ENCODE results near the gene ZC3H7A. TPM values are rescaled to one million over a fixed set of nuclear protein-coding genes. Genes with fewer than 3 reads are reported as not detected.
"Not testable (repeated sequence)": the region's sequence is repeated elsewhere in the genome, so short reads cannot be mapped to it uniquely, and the experiment has no call there.

The ZC3H7A gene
- total RNA-seq, 1 donor from 2014 or later: 62.1 TPM

DNA sequence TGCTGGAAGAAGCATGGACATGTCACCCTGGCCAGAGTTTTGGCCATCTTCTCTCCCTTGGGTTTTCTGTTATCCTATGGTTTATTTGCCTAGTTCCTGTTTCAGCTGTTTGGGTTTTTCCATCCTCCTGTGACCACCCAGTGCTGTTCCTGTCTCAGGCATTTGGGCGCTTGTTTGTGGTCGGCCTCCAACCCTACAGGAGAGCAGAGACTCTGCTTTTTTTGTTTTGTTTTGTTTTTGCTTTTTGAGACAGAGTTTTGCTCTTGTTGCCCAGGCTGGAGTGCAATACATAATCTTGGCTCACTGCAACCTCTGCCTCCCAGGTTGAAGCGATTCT is 3.3 kb upstream of the ZC3H7A start:
- DNase-seq (ENCODE audit: extremely low read depth, low read depth, low spot score): no peak

DNA sequence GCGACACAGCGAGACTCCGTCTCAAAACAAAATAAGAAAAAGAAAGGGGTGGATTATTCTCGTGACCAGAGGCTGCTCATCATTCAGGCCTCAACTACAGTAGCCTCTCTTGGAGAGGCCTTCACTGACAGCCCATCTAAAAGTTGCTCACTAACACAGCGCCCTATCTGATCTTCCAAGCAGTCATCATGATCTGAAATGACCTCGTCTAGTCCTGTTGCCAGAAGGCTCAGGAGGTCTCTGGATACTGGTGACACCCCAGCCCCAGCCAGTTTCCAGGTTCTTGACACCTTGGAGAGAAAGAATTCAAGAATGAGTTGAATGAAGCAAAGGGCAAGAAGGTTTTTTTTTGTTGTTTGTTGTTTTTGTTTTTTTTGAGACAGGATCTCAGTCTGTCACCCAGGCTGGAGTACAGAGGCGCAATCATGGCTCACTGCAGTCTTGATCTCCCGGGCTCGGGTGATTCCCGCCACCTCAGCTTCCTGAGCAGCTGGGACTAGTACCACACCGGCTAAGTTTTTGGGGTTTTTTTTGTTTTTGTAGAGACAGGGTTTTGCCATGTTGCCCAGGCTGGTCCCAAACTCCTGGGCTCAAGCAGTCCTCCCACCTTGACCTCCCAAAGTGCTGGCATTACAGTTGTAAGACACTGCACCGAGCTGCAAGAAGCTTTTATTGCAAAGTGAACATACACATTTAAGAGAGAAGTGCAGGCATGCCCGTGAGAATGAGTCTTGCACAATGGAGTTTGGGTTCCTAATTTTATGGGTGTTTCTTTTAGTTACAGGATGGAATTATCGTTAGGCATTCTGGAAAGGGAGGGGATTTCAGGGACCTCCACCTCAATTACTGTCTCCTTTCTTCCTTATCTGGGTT is 2.7 kb upstream of the ZC3H7A start:
- no peak for DNase-seq (ENCODE audit: extremely low read depth, low read depth, low spot score)

GRCh38 chr16:11799017-11799381 is 1.9 kb upstream of the ZC3H7A start:
- DNase-seq (ENCODE audit: extremely low read depth, low read depth, low spot score): no peak

- no peak for DNase-seq (ENCODE audit: extremely low read depth, low read depth, low spot score)
Measured at GRCh38 chr16:11797957-11798299, 870 bp upstream of the ZC3H7A start.

GRCh38 chr16:11796227-11797165 is 562 bp downstream of the ZC3H7A start:
- no peak for DNase-seq (ENCODE audit: extremely low read depth, low read depth, low spot score)

DNA sequence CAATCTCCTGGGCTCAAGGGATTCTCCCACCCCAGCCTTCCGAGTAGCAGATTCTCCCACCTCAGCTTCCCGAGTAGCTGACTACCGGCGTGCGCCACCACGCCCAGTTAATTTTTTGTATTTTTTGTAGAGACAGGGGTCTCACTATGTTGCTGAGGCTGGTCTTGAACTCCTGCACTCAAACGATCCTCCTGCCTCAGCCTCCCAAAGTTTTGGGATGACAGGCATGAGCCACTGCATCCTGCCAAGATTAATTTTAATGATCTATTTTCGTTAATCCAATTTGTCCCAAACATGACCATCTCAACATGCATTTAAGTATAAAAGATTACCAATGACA is 1.2 kb downstream of the ZC3H7A start:
- no peak for DNase-seq (ENCODE audit: extremely low read depth, low read depth, low spot score)

DNA sequence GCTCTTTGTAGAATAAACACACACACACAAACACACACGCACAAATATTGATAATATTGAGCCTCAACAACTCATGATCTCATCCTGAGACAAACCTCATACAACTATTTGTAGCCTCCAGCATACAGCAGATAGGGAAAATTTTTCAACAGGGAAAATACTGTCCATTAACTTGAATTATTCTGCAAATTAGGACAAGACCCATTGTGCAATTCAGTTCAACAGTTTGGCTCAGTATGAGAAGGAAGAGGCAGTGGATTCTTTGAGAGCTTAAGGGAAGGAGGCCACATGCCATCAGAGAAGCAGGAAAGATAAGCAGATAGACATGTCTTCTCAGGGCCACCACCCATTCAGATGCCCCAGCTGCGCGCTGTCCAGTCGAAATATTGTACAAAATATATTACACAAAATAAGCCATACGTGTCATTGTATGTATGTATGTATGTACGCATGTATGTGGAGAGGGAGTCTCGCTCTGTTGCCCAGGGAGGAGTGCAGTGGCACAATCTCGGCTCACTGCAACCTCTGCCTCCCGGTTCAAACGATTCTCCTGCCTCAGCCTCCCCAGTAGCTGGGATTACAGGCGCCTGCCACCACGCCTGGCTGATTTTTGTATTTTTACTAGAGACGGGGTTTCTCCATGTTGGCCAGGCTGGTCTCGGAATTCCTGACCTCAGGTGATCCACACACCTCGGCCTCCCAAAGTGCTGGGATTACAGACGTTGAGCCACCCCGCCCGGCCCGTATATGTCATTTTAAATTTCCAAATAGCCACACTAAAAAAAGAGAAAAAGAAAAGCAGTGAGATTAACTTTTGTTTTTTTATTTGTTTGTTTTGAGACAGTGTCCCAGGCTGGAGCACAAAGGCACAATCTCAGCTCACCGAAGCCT is 1.8 kb downstream of the ZC3H7A start:
- DNase-seq (ENCODE audit: extremely low read depth, low read depth, low spot score): no peak

DNA sequence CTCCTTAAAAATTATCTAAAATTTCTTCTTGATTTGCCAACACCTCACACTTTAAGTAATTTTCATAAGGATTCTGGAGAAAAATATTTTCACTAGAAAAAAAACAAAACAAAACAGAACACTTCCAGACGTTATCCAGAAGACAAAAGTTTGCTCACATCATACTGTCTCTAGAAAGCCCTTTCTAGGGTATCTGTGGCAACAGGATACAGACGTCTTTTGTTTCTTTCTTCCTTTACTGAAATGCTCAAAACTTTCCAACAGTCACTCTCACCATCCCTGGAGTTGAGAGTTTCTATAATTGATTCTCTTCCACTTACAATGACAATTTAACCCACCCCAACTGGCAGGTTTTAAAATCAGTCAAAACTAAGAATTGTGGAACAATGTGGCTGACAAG is 2.6 kb downstream of the ZC3H7A start:
- no peak for DNase-seq (ENCODE audit: extremely low read depth, low read depth, low spot score)

GRCh38 chr16:11793840-11794239 is 3.2 kb downstream of the ZC3H7A start:
- no peak for DNase-seq (ENCODE audit: extremely low read depth, low read depth, low spot score)

GRCh38 chr16:11792410-11793241 is 4.4 kb downstream of the ZC3H7A start:
- DNase-seq (ENCODE audit: extremely low read depth, low read depth, low spot score): no peak

GRCh38 chr16:11791144-11791828 is 5.8 kb downstream of the ZC3H7A start:
- no peak for DNase-seq (ENCODE audit: extremely low read depth, low read depth, low spot score)

DNA sequence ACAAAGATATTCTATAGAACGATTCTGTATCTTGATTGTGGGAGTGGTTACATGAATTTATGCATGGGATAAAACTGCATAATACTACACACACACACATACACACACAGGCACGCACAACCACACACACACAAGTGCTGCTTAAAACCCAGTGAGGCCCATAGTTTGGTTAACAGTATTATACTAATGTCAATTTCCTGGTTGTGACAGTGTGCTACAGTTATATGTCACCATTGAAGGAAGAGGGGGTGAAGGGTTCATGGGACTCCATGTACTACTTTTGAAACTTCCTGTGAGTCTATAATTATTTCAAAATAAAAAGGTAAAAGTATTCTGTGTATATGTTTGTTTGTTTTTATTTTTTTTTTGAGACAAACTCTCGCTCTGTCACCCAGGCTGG is 8.1 kb downstream of the ZC3H7A start:
- DNase-seq (ENCODE audit: extremely low read depth, low read depth, low spot score): no peak

- DNase-seq (ENCODE audit: extremely low read depth, low read depth, low spot score): not testable (repeated sequence)
Measured at GRCh38 chr16:11784980-11785599, 12.0 kb downstream of the ZC3H7A start.

GRCh38 chr16:11784381-11784780 is 12.7 kb downstream of the ZC3H7A start:
- not testable (repeated sequence) for DNase-seq (ENCODE audit: extremely low read depth, low read depth, low spot score)

GRCh38 chr16:11784038-11784369 is 13.1 kb downstream of the ZC3H7A start:
- no peak for DNase-seq (ENCODE audit: extremely low read depth, low read depth, low spot score)

- DNase-seq (ENCODE audit: extremely low read depth, low read depth, low spot score): peak; percentile 55
Measured at GRCh38 chr16:11783319-11784037, 13.6 kb downstream of the ZC3H7A start.

- no peak for DNase-seq (ENCODE audit: extremely low read depth, low read depth, low spot score)
Measured at GRCh38 chr16:11781773-11782172, 15.3 kb downstream of the ZC3H7A start.

DNA sequence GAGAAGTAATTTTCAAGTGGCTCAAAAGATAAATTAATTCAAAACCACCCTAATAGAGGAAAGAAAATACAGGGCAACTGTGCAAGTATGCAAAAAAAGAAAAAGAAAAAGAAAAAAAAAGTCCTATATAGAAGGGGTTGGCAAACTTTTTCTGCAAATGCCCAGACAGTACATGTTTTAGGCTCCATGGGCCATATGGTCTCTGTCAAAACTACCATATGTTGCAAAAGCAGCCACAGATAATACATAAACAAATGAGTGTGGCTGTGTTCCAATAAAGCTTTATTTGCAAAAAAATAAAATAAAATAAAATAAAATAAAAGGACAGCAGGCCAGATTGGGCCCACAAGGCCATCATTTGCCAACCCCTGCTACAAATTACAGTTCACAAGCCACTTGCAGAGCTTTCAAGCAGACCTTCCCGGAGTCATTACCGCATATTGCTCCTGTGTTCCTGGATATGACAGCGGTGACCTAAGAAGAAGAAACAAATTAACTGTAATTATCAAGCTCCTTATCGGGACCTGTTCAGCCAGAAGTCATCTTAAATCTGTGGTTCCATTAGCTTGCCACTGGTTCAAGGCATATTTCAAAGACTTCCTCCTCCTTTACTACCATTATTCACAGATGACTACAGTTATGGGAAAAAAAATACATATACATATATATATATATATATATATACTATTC is 15.9 kb downstream of the ZC3H7A start:
- no peak for DNase-seq (ENCODE audit: extremely low read depth, low read depth, low spot score)

Measured in glomerular endothelial cell (primary cell).